Lower leg skin (tissue), 3 donors: Measurements from ENCODE around the gene RNF31.

Source experiments
- POLR2A ChIP-seq, 2 donors: fragments of 450-650 bp; IDR thresholded peaks; one replicate each; pipeline ENCODE4 v1.6.1; 2016 to 2017; ENCODE audit warnings: antibody characterized with exemption in 2 of 2, mild to moderate bottlenecking in 1 of 2, moderate library complexity in 1 of 2
- TF ChIP-seq, protein P1 (sequence below), 3 donors: fragments of 450-650 bp; IDR thresholded peaks; one replicate each; pipeline ENCODE4 v1.5.1; 2016; ENCODE audit warnings: antibody characterized with exemption in 3 of 3, mild to moderate bottlenecking in 3 of 3, moderate library complexity in 2 of 3

DNA sequence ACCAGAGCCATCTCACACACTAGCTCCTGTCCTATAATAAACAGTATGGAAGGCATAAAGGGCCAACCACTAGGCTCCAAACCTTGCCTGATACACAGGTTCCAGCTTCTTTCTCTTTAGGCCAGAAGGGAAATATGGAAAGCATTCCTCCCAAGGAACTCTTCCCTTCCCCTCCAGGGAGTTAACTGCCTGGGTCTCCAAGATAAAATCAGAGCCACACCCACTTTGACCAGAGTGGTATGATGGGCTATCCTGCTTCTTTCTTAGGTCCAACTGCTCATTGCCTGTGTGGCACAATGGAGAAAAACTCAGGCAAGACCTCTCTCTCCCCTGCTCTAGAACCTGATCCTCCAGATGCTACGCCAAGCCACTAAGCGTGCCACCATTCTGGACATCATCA lies 60.3 kb downstream of the RNF31 start:
- TF ChIP-seq, protein P1, sequence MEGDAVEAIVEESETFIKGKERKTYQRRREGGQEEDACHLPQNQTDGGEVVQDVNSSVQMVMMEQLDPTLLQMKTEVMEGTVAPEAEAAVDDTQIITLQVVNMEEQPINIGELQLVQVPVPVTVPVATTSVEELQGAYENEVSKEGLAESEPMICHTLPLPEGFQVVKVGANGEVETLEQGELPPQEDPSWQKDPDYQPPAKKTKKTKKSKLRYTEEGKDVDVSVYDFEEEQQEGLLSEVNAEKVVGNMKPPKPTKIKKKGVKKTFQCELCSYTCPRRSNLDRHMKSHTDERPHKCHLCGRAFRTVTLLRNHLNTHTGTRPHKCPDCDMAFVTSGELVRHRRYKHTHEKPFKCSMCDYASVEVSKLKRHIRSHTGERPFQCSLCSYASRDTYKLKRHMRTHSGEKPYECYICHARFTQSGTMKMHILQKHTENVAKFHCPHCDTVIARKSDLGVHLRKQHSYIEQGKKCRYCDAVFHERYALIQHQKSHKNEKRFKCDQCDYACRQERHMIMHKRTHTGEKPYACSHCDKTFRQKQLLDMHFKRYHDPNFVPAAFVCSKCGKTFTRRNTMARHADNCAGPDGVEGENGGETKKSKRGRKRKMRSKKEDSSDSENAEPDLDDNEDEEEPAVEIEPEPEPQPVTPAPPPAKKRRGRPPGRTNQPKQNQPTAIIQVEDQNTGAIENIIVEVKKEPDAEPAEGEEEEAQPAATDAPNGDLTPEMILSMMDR (IDR thresholded peaks at IDR 0.05) = no peak
- no peak for TF ChIP-seq POLR2A (IDR thresholded peaks at IDR 0.05)
